GM19043 (cell line): ENCODE results near the gene WBP2NL.
"Not testable (repeated sequence)": the region's sequence is repeated elsewhere in the genome, so short reads cannot be mapped to it uniquely, and the experiment has no call there.

Experiments
- ATAC-seq: cut with Tn5 transposase; IDR thresholded peaks from one replicate; pipeline ENCODE4 v1.9.1; 2021; ENCODE audit warnings: low read depth; ENCODE audit not compliant: unreplicated experiment

The WBP2NL gene

DNA sequence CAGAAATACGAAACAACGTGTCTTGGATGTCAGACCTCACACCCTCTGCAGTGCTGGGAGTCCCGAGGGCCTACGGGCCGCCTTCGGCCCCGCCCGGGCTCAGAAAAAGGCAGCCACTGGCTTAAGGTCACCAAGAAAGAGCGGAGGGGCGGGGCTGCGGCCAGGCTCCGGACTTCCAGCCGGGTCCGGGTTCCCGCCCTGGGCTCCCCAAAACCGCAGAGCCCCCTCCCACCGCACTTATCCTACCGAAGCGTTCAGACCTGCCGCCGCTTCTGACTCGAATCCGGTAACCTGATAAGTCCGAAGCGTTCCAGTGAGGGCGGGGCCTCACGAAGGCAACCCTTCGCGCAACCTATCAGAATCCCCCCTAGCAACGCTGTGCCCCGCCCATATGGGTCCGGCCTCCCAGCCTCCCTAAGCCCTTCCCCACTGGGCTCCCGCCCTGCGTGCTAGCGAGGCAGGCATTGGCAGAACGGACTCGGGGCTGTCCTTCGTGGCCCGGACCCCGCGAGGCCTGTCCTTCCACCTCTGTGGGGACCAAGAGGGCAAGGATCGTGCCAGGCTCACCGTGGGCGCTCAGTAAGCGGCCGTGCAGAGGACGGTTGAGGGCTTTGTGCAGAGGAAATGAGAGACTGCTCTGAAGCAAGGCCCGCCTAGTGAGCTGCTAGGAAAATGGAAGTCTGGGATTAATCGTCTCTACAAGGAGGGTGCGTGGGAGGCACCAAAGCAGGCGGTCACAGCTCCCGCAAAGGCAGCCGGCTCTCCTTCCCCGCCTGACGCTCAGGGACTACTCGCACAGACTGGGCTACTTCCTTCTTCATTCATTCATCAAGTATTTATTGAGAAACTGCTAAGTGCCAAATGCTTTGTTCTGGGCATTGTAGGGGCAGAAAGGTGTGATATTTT lies 72.2 kb downstream of the WBP2NL start, which contains the start of gene NAGA:
NAGA (minus strand) TSS at position 296 of the 906 bp plus-strand sequence. CDS start 515 bp downstream, outside the sequence.
- ATAC-seq, result peak; percentile 88

- not testable (repeated sequence) for ATAC-seq
Measured at GRCh38 chr22:42071508-42071907, 72.9 kb downstream of the WBP2NL start.

DNA sequence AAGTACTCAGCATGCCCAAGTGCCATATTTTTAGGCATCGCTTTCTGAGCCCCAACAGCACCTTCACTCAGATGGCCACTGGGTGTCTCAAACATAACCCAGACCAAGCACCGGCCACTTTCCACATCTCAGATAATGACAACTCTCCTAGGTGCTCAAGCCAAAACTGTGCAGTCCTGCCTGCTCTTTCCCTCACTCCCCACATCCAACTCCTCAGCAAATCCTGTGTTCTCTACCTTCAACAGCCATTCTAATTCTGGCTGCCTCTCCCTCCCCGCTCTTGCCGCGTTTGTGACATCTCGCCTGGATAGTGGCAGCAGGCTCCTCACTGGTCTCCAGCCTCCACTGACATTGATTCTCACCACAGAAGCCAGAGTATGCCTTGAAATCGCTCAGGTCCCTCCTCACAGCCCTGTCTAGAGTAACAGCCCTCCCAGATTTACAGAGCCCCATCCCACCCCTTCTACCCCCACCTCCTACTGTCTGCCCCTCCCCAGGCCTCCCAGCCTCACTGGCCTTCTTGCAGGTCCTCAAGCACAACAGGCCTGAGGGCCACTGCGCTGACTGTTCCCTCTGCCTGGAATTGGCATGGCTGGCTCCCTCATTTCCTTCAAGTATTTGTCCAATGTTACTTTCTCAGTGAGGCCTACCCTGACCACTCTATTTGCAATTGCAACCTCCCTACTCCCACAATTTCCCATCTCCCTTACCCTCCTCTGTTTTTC lies 74.2 kb downstream of the WBP2NL start:
- ATAC-seq, result no peak

- ATAC-seq, result no peak
Measured at GRCh38 chr22:42073621-42074041, 75.0 kb downstream of the WBP2NL start.

GRCh38 chr22:42074132-42074811 lies 75.7 kb downstream of the WBP2NL start, which contains the start of gene PHETA2:
PHETA2 (plus strand) TSS chr22:42074248; CDS start chr22:42077294, 3,046 bp downstream.
- ATAC-seq, result no peak

DNA sequence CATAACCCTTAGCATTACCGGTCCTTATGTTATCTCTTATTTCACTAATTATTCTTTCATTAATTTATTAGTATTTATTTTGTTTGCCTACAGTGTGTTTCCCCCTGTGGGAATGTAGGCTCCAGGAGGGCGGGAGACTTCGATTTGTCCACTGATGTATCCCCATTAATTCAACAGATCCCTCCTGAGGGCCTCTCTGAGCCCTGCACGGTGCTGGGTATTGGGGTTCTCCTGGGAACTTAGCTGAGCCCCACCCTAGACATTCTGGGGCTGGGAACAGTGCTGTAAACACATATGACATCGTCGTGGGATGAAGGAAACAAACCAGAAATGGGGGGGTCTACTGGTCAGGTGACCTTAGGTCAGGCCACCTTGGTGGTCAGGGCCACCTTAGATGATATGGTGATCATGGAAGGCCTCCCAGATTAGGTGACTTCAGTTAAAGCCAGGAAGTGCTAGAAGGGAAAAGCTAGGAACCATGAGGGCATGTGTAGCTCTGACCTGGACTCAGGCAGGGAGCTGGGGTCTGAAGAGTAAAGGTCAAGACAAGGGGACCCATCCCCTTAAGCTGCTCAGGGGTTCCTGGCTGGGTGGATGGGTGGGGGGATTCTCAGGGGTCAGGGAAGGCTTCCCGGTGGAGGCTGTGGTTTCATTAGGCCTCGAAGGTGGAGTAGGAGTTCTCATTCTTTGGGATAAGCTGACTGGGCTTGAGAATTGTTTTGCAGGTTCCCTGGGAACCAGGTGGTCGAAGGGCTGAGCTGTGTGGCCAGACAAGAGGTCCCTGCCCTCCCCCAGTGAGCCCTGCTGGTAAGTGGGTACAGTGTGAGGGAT lies 76.5 kb downstream of the WBP2NL start:
- ATAC-seq, result no peak

DNA sequence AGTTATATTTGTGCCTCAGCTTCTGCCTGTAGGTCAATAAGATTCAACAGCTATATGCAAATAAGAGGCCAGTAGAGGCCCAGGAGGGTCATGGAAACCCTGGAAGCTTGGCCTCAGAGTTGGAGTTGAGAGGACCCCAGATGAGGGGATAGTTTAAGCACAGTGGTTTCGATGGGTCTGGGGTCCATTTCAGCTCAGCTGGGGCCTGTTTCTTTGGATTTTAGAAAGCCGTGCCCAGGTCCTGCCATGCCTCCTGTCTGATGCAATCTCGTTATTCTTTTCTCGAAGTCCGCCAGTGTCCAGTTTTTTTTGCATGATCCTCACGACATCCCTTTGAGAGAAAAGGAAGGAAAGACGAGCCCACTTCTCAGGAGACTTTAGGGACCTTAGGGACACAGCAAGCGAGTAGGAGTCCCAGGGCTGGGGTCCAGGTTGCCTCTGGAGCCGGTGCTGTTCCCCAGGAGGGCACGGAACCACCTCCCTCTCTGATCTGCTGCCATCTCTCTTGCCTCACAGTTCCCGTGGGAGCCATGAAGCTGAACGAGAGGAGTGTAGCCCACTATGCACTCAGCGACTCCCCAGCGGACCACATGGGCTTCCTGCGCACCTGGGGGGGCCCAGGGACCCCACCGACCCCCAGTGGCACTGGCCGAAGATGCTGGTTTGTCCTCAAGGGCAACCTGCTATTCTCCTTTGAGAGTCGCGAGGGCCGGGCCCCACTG lies 78.3 kb downstream of the WBP2NL start:
- no peak for ATAC-seq

DNA sequence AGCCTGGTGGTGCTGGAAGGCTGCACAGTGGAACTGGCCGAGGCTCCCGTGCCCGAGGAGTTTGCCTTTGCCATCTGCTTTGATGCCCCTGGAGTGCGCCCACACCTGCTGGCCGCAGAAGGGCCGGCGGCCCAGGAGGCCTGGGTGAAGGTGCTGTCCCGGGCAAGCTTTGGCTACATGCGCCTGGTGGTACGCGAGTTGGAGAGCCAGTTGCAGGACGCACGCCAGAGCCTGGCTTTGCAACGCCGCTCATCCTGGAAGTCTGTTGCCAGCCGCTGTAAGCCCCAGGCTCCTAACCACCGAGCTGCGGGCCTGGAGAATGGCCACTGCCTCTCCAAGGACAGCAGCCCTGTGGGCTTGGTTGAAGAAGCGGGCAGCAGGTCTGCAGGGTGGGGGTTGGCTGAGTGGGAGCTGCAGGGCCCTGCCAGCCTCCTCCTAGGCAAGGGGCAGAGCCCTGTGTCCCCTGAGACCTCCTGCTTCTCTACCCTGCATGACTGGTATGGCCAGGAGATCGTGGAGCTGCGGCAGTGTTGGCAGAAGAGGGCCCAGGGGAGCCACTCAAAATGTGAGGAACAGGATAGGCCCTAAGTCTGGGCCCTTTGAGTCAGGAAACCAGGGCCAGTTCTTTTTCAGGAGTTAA lies 79.0 kb downstream of the WBP2NL start:
- no peak for ATAC-seq
